Measurements from ENCODE around the gene MAP3K9.

MAP3K9 gene

DNA sequence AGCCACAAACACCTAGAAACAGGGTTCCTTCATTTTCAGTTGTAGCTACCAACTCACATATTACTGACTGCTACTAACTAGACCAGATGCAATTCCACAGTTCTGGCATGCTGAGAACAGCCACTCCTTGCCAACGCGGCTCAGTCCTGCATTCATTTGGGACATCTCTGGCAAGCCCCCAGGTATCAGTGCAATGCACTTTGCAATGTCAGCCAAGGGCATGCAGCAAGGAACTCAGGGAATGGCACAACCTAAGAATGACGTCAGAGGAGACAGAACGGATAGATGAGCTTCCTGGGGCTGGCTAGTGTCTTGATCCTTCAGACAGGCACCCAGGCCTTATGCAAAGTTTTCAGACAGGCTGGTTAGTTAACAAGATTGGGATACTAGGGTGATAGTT, 29.6 kb downstream of the MAP3K9 start:
- H3K4me3 ChIP-seq (ENCODE audit: low read depth in 1 of 2, low read length in 2 of 2): no peak overlapping the region
- H3K27ac ChIP-seq (ENCODE audit: low read depth, low read length): no peak overlapping the region
- H3K9me3 ChIP-seq (ENCODE audit: low read length): no peaks in the 10 kb centered on the region
- H3K9ac ChIP-seq (ENCODE audit: low read length): no peak overlapping the region
- no peaks in the 10 kb centered on the region for H3K36me3 ChIP-seq (ENCODE audit: insufficient read depth, low read length)
- no peaks in the 10 kb centered on the region for H3K4me1 ChIP-seq (ENCODE audit: insufficient read depth, low read length)
- H3K27me3 ChIP-seq (ENCODE audit: control insufficient read depth in 1 of 2, insufficient read depth in 2 of 2, low read length in 2 of 2): no peaks in the 10 kb centered on the region

DNA sequence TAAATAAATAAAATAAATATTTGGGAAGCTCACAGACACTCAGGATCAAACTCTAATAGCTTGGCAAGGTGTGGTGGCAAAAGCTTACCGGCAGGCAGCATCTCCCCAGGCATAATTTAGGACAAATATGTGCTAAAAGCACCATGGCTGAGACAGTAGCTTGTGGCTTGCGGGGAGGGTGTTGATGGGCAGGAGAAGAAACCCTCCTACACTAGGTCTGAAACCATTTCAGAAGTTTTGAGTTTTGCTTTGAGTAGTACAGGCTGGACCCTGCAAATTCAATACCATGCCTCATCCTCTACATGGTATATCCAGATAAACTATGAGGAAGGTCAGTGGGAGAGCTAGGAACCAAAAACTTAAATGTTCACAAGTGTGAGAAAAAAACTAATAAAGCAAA, 33.1 kb downstream of the MAP3K9 start:
- H3K27me3 ChIP-seq (ENCODE audit: control insufficient read depth in 1 of 2, insufficient read depth in 2 of 2, low read length in 2 of 2): no peaks in the 10 kb centered on the region
- no peak overlapping the region for H3K9ac ChIP-seq (ENCODE audit: low read length)
- H3K36me3 ChIP-seq (ENCODE audit: insufficient read depth, low read length): no peaks in the 10 kb centered on the region
- no peak overlapping the region for H3K27ac ChIP-seq (ENCODE audit: low read depth, low read length)
- no peak overlapping the region for H3K4me3 ChIP-seq (ENCODE audit: low read depth in 1 of 2, low read length in 2 of 2)
- no peaks in the 10 kb centered on the region for H3K9me3 ChIP-seq (ENCODE audit: low read length)
- H3K4me1 ChIP-seq (ENCODE audit: insufficient read depth, low read length): no peaks in the 10 kb centered on the region

DNA sequence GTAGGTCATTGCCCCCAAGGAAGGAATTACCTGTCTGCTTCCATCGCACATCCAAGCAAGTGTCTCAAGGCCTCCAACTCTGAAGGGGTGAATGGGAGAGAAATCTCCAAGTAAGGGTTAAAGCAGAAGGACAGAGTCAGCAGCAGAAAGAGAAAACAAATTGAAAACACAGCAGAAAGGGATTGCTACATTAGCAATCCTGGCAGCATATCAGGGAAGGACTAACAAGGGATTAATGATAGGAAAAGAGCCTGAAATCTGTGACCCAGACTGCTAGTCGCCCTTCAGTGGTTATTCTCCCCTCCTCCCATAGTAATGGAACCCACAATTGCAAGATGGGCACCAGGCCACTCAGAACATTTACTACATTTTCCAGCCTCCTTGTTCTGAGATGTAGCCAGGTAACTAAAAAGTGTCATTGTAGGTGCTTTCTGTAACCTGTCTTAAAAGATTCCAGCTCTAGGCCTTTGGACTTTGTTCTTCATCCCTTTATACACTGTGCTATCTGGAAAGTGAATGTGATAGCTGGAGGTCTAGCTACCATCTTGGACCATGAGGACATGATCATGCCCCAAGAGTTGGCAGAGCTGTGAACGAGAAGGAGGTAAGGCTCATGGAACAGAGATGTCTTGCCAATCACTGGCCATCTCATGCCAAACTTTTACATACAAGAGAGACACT, 36.0 kb downstream of the MAP3K9 start:
- Histone ChIP-seq H3K4me3 (ENCODE audit: low read depth in 1 of 2, low read length in 2 of 2) (no peak overlapping the region), H3K36me3 (ENCODE audit: insufficient read depth, low read length) (no peaks in the 10 kb centered on the region), H3K27me3 (ENCODE audit: control insufficient read depth in 1 of 2, insufficient read depth in 2 of 2, low read length in 2 of 2) (no peaks in the 10 kb centered on the region), H3K9ac (ENCODE audit: low read length) (no peak overlapping the region), H3K27ac (ENCODE audit: low read depth, low read length) (no peak overlapping the region), H3K4me1 (ENCODE audit: insufficient read depth, low read length) (no peaks in the 10 kb centered on the region), H3K9me3 (ENCODE audit: low read length) (no peaks in the 10 kb centered on the region)

DNA sequence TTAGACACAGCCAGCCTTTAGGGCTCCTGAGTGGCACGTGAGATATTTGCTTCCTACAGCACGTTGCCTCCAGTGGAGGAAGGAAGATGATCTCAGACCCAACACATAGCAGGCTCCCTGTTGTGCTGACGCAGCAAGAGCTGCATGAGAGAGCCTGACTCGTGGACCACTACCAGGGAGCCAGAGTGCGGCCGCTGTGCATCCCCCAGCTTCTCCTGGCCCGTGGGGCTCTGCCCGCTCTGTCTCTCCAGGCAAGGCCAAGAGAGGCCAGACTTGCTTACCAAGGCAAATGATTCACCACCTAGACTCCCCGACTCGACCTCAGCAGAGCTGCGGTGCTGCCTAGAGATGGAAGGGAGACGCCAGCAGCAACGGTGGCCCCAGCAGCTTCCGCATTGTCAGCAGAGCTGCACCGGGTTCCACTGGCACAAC, 37.5 kb downstream of the MAP3K9 start:
- Histone ChIP-seq H3K4me3 (ENCODE audit: low read depth in 1 of 2, low read length in 2 of 2) (no peak overlapping the region), H3K36me3 (ENCODE audit: insufficient read depth, low read length) (no peaks in the 10 kb centered on the region), H3K27me3 (ENCODE audit: control insufficient read depth in 1 of 2, insufficient read depth in 2 of 2, low read length in 2 of 2) (no peaks in the 10 kb centered on the region), H3K4me1 (ENCODE audit: insufficient read depth, low read length) (no peaks in the 10 kb centered on the region), H3K9me3 (ENCODE audit: low read length) (no peaks in the 10 kb centered on the region), H3K9ac (ENCODE audit: low read length) (no peak overlapping the region), H3K27ac (ENCODE audit: low read depth, low read length) (no peak overlapping the region)

DNA sequence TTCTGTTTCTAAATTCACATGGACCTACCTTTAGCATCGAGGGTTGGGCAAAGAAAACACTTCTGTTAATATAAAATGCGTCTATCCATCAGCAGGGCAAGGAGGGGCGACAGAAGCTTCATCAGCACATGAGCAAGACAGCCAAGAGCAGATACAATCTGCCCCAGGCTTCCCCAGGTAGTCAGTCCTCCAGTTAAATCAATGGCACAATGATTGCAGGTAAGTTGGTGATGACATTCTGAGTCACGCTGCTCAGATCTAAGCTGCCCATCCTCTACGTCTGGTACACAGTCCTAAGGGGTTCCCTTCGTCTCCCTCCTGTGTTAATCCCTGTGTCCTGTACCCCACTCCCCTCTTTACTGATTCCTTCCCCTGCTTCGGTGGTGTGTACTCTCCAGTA, 38.8 kb downstream of the MAP3K9 start:
- no peak overlapping the region for H3K27ac ChIP-seq (ENCODE audit: low read depth, low read length)
- H3K27me3 ChIP-seq (ENCODE audit: control insufficient read depth in 1 of 2, insufficient read depth in 2 of 2, low read length in 2 of 2): no peaks in the 10 kb centered on the region
- H3K4me1 ChIP-seq (ENCODE audit: insufficient read depth, low read length): no peaks in the 10 kb centered on the region
- H3K4me3 ChIP-seq (ENCODE audit: low read depth in 1 of 2, low read length in 2 of 2): no peak overlapping the region
- no peaks in the 10 kb centered on the region for H3K36me3 ChIP-seq (ENCODE audit: insufficient read depth, low read length)
- no peak overlapping the region for H3K9ac ChIP-seq (ENCODE audit: low read length)
- H3K9me3 ChIP-seq (ENCODE audit: low read length): no peaks in the 10 kb centered on the region

DNA sequence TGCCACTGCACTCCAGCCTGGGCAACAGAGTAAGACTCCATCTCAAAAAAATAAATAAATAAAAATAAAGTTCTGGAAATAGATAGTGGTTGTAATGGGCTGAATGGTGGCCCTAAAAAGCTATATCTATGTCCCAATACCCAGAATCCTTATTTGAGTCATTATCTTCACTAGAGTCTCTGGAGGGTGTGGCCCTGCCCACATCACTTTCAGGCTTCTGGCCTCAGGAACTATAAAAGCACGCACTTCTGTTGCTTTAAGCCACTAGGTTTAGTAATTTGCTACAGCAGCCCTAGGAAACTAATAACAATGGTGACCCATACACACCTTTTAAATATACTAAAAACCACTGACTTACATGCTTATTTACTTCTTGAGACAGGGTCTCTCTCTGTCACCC, 49.9 kb downstream of the MAP3K9 start:
- Histone ChIP-seq H3K27me3 (ENCODE audit: control insufficient read depth in 1 of 2, insufficient read depth in 2 of 2, low read length in 2 of 2) (no peaks in the 10 kb centered on the region), H3K27ac (ENCODE audit: low read depth, low read length) (no peak overlapping the region), H3K4me1 (ENCODE audit: insufficient read depth, low read length) (no peaks in the 10 kb centered on the region), H3K9ac (ENCODE audit: low read length) (no peak overlapping the region), H3K9me3 (ENCODE audit: low read length) (no peaks in the 10 kb centered on the region), H3K36me3 (ENCODE audit: insufficient read depth, low read length) (no peaks in the 10 kb centered on the region), H3K4me3 (ENCODE audit: low read depth in 1 of 2, low read length in 2 of 2) (no peak overlapping the region)

DNA sequence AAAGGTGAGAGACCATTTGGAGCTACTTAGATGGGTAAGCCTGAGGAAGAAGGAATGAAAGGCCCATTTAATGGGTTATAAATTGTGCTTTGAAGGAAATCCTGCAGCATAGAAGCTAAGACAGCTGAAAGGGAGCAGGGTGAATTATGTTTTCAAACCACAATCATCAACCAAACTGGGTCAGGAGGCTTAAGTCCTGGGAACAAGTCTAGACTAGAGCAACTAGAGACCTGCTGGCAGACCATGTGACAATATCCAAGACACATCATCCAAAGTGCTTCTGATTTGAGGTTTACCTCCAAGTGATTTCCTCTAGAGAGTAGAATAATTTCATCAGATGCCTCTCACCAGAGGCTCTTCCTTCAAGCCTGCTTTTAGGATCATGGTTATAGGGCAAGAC, 53.7 kb downstream of the MAP3K9 start:
- Histone ChIP-seq H3K9me3 (ENCODE audit: low read length) (no peaks in the 10 kb centered on the region), H3K27ac (ENCODE audit: low read depth, low read length) (no peak overlapping the region), H3K4me1 (ENCODE audit: insufficient read depth, low read length) (no peaks in the 10 kb centered on the region), H3K27me3 (ENCODE audit: control insufficient read depth in 1 of 2, insufficient read depth in 2 of 2, low read length in 2 of 2) (no peaks in the 10 kb centered on the region), H3K9ac (ENCODE audit: low read length) (no peak overlapping the region), H3K36me3 (ENCODE audit: insufficient read depth, low read length) (no peaks in the 10 kb centered on the region), H3K4me3 (ENCODE audit: low read depth in 1 of 2, low read length in 2 of 2) (no peak overlapping the region)

DNA sequence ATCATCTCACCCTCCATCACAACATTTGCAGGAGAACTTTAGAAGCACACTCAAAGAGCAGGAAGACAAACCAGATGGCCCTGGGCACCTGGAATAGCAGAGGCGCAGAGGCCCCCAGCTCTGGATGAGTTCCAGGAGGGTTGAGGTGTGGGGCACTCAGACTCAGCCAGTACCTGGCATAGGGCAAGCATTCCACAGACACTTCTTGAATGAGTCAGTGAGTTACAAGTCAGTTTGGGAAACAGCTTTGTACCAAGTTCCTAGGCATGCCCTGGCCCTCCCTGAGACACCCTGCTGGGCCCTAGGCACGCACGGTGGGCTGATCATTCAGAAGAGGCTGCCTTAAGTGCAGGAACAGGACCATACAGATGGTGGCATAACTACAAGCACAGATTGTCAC, 54.3 kb downstream of the MAP3K9 start:
- Histone ChIP-seq H3K4me1 (ENCODE audit: insufficient read depth, low read length) (no peaks in the 10 kb centered on the region), H3K27ac (ENCODE audit: low read depth, low read length) (no peak overlapping the region), H3K27me3 (ENCODE audit: control insufficient read depth in 1 of 2, insufficient read depth in 2 of 2, low read length in 2 of 2) (no peaks in the 10 kb centered on the region), H3K9ac (ENCODE audit: low read length) (no peak overlapping the region), H3K4me3 (ENCODE audit: low read depth in 1 of 2, low read length in 2 of 2) (no peak overlapping the region), H3K9me3 (ENCODE audit: low read length) (no peaks in the 10 kb centered on the region), H3K36me3 (ENCODE audit: insufficient read depth, low read length) (no peaks in the 10 kb centered on the region)

DNA sequence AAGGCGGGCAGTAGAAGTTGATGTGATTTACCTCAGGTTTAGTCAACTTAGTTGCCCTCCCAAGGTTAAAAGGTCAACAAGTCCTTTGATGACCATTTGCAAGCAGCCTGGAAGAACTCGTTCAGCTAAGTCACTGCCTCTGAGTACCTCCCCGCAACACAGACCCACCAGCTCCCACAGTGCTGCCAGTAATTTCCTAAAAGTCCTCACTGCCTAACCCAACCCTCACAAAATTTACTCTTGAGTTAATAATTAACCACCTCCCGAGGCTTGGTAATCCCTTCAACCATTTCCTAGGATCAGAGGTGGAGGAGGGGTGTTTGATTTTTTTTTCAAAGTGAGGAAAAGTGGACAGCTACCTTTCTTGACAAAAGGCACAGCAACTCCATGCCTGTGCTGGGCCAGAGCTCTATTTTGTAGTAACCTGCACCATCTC, 55.8 kb downstream of the MAP3K9 start:
- Histone ChIP-seq H3K27ac (ENCODE audit: low read depth, low read length) (no peak overlapping the region), H3K9ac (ENCODE audit: low read length) (no peak overlapping the region)

DNA sequence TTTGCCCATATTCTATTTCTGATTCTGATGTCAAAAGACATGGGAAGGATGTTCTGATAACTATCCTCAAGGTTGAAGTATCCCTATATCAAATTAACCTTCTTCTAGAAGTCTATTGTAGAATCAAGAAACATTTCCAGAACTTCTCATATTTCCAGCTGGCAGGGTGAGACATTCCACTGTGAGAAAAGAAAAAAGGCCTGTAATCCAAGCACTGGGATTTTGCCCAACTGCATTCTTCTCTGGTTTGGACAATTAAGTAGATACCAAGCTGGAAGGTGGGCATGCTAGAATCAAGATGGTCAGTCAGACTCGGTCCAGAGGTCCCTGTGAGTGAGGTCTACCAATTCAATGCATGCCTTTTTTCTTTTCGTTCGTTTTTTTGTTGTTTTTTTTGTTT, 60.9 kb downstream of the MAP3K9 start:
- Histone ChIP-seq H3K4me3 (ENCODE audit: low read depth in 1 of 2, low read length in 2 of 2) (no peak overlapping the region), H3K4me1 (ENCODE audit: insufficient read depth, low read length) (no peaks in the 10 kb centered on the region), H3K36me3 (ENCODE audit: insufficient read depth, low read length) (no peaks in the 10 kb centered on the region), H3K9me3 (ENCODE audit: low read length) (no peaks in the 10 kb centered on the region), H3K27ac (ENCODE audit: low read depth, low read length) (no peak overlapping the region), H3K27me3 (ENCODE audit: control insufficient read depth in 1 of 2, insufficient read depth in 2 of 2, low read length in 2 of 2) (no peaks in the 10 kb centered on the region), H3K9ac (ENCODE audit: low read length) (no peak overlapping the region)

More for the DNA sequence above, 55.8 kb downstream of the MAP3K9 start:
- Histone ChIP-seq H3K9me3 (ENCODE audit: low read length) (no peaks in the 10 kb centered on the region), H3K36me3 (ENCODE audit: insufficient read depth, low read length) (no peaks in the 10 kb centered on the region), H3K27me3 (ENCODE audit: control insufficient read depth in 1 of 2, insufficient read depth in 2 of 2, low read length in 2 of 2) (no peaks in the 10 kb centered on the region), H3K4me1 (ENCODE audit: insufficient read depth, low read length) (no peaks in the 10 kb centered on the region), H3K4me3 (ENCODE audit: low read depth in 1 of 2, low read length in 2 of 2) (no peak overlapping the region)

DNA sequence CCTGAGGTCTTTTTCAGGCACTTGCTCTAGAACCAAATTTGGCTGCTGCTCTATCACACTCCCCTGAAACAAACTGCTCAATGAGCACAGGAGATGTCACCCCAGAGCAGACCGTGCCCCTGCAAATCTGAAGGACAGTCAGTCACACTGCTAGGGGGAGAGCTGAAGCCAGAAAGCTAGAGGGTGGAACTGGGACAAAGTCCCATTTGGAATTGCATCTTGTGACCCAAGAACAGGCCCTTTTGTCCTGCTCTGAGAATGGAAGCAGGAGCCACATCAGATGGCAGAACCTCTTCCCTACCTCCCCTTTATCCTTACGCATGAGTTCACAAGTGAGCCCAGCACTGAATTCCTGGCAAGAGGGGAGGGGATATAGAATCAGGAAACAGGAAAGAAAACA, 64.7 kb downstream of the MAP3K9 start:
- Histone ChIP-seq H3K4me1 (ENCODE audit: insufficient read depth, low read length) (no peaks in the 10 kb centered on the region), H3K9ac (ENCODE audit: low read length) (no peak overlapping the region), H3K9me3 (ENCODE audit: low read length) (no peaks in the 10 kb centered on the region), H3K4me3 (ENCODE audit: low read depth in 1 of 2, low read length in 2 of 2) (no peak overlapping the region), H3K27ac (ENCODE audit: low read depth, low read length) (no peak overlapping the region), H3K36me3 (ENCODE audit: insufficient read depth, low read length) (no peaks in the 10 kb centered on the region), H3K27me3 (ENCODE audit: control insufficient read depth in 1 of 2, insufficient read depth in 2 of 2, low read length in 2 of 2) (no peaks in the 10 kb centered on the region)

DNA sequence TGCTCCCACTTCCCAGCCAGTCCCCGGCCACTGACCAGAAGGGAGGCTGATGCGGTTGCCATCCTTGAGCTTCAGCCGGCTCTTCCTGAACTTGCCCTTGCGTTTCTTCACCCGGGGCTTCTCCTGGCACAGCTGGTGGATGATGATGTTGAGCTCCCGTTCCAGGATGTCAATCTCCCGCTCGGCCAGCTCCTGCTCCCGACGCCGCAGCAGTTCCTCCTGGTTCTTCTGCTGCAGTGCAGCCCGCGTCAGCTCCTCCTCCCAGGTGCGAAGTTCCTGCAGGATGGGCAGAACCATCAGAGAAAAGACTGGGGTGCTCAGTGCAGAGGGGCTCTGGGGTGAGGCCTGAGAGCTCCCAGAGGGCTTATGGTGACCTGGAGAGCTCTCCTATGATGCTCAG, 67.0 kb downstream of the MAP3K9 start:
- Histone ChIP-seq H3K4me1 (ENCODE audit: insufficient read depth, low read length) (no peaks in the 10 kb centered on the region), H3K27me3 (ENCODE audit: control insufficient read depth in 1 of 2, insufficient read depth in 2 of 2, low read length in 2 of 2) (no peaks in the 10 kb centered on the region)

More for the DNA sequence above, 67.0 kb downstream of the MAP3K9 start:
- H3K9ac ChIP-seq (ENCODE audit: low read length): no peak overlapping the region
- H3K36me3 ChIP-seq (ENCODE audit: insufficient read depth, low read length): no peaks in the 10 kb centered on the region
- H3K9me3 ChIP-seq (ENCODE audit: low read length): no peaks in the 10 kb centered on the region
- H3K4me3 ChIP-seq (ENCODE audit: low read depth in 1 of 2, low read length in 2 of 2): no peak overlapping the region
- H3K27ac ChIP-seq (ENCODE audit: low read depth, low read length): no peak overlapping the region

All from muscle layer of colon (tissue), 2 donors.